Osteoblast (primary cell): ENCODE measurements around the gene TIMMDC1. TPM values are rescaled to one million over a fixed set of nuclear protein-coding genes. Genes with fewer than 3 reads are reported as not detected.

Experiments
- DNase-seq: peaks from one replicate; pipeline ENCODE4 v3.0.0; 2011; ENCODE audit warnings: low spot score, mixed read lengths; ENCODE audit not compliant: insufficient read length; ENCODE audit errors: missing footprints
- H2AFZ ChIP-seq: 2 replicates; pipeline ENCODE4 v1.6.0; 2011; ENCODE audit warnings: mild to moderate bottlenecking, low read length
- H3K27ac ChIP-seq: 2 replicates; pipeline ENCODE4 v1.5.1; 2011; ENCODE audit warnings: mild to moderate bottlenecking, low read depth, low read length, moderate library complexity
- H3K27me3 ChIP-seq: 2 replicates; pipeline ENCODE4 v1.6.0; 2012; ENCODE audit warnings: mild to moderate bottlenecking, control low read depth, inconsistent platforms, low read length, moderate library complexity; ENCODE audit not compliant: insufficient read depth
- H3K36me3 ChIP-seq: 2 replicates; pipeline ENCODE4 v1.5.1; 2011; ENCODE audit warnings: mild to moderate bottlenecking, low read length, control low read depth, moderate library complexity; ENCODE audit not compliant: insufficient read depth
- H3K4me1 ChIP-seq: 2 replicates; pipeline ENCODE4 v1.5.1; 2011; ENCODE audit warnings: mild to moderate bottlenecking, low read length, control low read depth, moderate library complexity; ENCODE audit not compliant: insufficient read depth
- H3K4me2 ChIP-seq: 2 replicates; pipeline ENCODE4 v1.6.0; 2011; ENCODE audit warnings: mild to moderate bottlenecking, low read length; ENCODE audit not compliant: insufficient read depth
- H3K4me3 ChIP-seq: fragments of 200-600 bp; sonication (generic); 3 replicates; pipeline ENCODE4 v1.5.1; 2012; ENCODE audit warnings: mild to moderate bottlenecking, low read length, inconsistent platforms; ENCODE audit not compliant: insufficient read depth
- H3K79me2 ChIP-seq: 2 replicates; pipeline ENCODE4 v1.6.0; 2012; ENCODE audit warnings: mild to moderate bottlenecking, low read length, control low read depth, inconsistent platforms; ENCODE audit not compliant: insufficient read depth
- H3K9me3 ChIP-seq: 2 replicates; pipeline ENCODE4 v1.5.1; 2011; ENCODE audit warnings: low read depth, low read length, control low read depth
- H4K20me1 ChIP-seq: 2 replicates; pipeline ENCODE4 v1.6.0; 2012; ENCODE audit warnings: mild to moderate bottlenecking, low read length, control low read depth; ENCODE audit not compliant: insufficient read depth
- total RNA-seq: library from RNA; depleted of rRNA; stranded (reverse); fragments of >200 nt; gene quantifications from 2 replicates; pipeline ENCODE4 v1.2.3, GENCODE V29; 2012
- TF ChIP-seq, protein P1 (sequence below): IDR thresholded peaks from 2 replicates; pipeline ENCODE4 v1.5.1; 2011; ENCODE audit warnings: mild to moderate bottlenecking, low read depth, low read length, moderate library complexity; ENCODE audit errors: extremely low read depth

TIMMDC1 gene, protein sequence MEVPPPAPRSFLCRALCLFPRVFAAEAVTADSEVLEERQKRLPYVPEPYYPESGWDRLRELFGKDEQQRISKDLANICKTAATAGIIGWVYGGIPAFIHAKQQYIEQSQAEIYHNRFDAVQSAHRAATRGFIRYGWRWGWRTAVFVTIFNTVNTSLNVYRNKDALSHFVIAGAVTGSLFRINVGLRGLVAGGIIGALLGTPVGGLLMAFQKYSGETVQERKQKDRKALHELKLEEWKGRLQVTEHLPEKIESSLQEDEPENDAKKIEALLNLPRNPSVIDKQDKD
- 59.4 and 60.1 TPM in 2 replicates for total RNA-seq

DNA sequence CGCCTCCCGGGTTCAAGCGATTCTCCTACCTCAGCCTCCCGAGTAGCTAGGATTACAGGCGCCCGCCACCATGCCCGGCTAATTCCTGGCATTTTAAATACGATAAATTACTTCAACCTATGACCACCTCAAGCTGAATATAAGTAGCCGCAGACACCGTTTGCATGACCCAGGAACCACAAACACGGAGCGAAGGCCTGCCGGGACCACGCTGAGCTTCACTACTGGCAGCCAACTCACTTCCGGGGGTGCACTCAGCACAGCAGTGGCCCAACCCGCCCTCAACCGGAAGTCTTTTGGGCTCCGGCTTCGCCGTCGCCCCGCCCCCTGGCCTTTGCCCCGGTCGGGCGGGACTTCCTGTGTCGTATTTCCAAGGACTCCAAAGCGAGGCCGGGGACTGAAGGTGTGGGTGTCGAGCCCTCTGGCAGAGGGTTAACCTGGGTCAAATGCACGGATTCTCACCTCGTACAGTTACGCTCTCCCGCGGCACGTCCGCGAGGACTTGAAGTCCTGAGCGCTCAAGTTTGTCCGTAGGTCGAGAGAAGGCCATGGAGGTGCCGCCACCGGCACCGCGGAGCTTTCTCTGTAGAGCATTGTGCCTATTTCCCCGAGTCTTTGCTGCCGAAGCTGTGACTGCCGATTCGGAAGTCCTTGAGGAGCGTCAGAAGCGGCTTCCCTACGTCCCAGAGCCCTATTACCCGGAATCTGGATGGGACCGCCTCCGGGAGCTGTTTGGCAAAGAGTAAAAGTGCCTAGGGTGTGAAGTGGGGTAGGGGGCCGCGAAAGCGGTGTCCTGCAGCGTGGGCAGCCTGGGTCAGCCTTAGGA is at the start of gene TIMMDC1:
TSS of gene TIMMDC1 (plus strand) at position 362 of the 826 bp plus-strand sequence. CDS start at position 549, 187 bp downstream.
- Histone ChIP-seq H3K79me2 (peaks cover 41% of the 10 kb centered on the region), H3K27me3 (no peaks in the 10 kb centered on the region), H3K27ac (peak within 1 kb of the TSS; percentile 97), H3K4me1 (peaks cover 25% of the 10 kb centered on the region), H3K9me3 (no peaks in the 10 kb centered on the region), H2AFZ (peak within 1 kb of the TSS; percentile 100), H3K4me3 (peak within 1 kb of the TSS; percentile 100), H4K20me1 (no peaks in the 10 kb centered on the region), H3K36me3 (peaks cover 14% of the 10 kb centered on the region), H3K4me2 (peak within 1 kb of the TSS; percentile 88)
- TF ChIP-seq, protein P1, sequence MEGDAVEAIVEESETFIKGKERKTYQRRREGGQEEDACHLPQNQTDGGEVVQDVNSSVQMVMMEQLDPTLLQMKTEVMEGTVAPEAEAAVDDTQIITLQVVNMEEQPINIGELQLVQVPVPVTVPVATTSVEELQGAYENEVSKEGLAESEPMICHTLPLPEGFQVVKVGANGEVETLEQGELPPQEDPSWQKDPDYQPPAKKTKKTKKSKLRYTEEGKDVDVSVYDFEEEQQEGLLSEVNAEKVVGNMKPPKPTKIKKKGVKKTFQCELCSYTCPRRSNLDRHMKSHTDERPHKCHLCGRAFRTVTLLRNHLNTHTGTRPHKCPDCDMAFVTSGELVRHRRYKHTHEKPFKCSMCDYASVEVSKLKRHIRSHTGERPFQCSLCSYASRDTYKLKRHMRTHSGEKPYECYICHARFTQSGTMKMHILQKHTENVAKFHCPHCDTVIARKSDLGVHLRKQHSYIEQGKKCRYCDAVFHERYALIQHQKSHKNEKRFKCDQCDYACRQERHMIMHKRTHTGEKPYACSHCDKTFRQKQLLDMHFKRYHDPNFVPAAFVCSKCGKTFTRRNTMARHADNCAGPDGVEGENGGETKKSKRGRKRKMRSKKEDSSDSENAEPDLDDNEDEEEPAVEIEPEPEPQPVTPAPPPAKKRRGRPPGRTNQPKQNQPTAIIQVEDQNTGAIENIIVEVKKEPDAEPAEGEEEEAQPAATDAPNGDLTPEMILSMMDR = no peak
- peak; percentile 96 for DNase-seq

DNA sequence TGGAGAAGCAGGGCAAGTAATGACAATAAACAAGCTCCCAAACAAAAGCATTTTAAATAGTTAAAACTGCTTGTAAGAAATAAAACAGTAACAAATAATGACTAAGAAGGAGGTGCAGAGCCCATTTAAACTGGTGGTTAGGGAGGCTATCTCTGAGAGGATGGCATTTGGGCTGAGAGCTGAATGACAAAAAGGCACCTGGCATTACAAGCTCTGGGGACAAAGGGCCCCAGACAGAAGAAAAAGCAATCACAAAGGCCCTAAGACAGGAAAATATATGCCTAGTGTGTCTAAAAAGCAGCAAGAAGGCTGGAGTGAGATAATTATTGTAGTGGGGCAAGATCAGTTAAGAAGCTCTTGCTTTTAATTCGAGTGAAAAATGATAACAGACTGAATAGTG is 44.5 kb upstream of the TIMMDC1 start:
- Histone ChIP-seq H3K36me3 (peaks cover 93% of the 10 kb centered on the region), H3K4me3 (no peak overlapping the region), H4K20me1 (peaks cover 26% of the 10 kb centered on the region), H3K27me3 (no peaks in the 10 kb centered on the region), H3K4me1 (no peaks in the 10 kb centered on the region), H3K79me2 (peaks cover 59% of the 10 kb centered on the region), H2AFZ (no peak overlapping the region), H3K27ac (no peak overlapping the region), H3K4me2 (no peak overlapping the region), H3K9me3 (no peaks in the 10 kb centered on the region)
- DNase-seq = no peak
- TF ChIP-seq, protein P1 = no peak

DNA sequence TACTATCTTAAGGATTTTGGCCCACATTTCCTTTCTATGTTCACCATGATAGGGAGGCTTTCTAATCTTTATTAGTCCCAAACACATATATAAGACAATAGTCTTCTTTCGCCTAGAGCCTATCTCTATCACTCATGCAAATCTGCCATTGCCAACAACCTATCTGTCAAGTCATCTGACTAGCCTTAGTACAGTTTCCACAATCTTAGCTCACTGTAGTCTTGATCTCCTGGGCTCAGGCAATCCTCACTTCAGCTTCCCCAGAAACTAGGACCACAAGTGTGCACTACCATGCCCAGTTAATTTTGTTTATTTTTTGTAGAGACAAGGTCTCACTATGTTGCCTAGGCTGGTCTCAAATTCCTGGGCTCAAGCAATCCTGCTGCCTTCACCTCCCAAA is 41.9 kb upstream of the TIMMDC1 start:
- H3K9me3 ChIP-seq = no peaks in the 10 kb centered on the region
- peaks cover 38% of the 10 kb centered on the region for H4K20me1 ChIP-seq
- peaks cover 76% of the 10 kb centered on the region for H3K79me2 ChIP-seq
- TF ChIP-seq, protein P1 = no peak
- peaks cover 95% of the 10 kb centered on the region for H3K36me3 ChIP-seq
- no peak overlapping the region for H3K4me2 ChIP-seq
- H3K4me3 ChIP-seq = no peak overlapping the region
- H3K4me1 ChIP-seq = peaks cover 13% of the 10 kb centered on the region
- no peak overlapping the region for H2AFZ ChIP-seq
- DNase-seq = no peak
- H3K27ac ChIP-seq = no peak overlapping the region
- H3K27me3 ChIP-seq = no peaks in the 10 kb centered on the region

DNA sequence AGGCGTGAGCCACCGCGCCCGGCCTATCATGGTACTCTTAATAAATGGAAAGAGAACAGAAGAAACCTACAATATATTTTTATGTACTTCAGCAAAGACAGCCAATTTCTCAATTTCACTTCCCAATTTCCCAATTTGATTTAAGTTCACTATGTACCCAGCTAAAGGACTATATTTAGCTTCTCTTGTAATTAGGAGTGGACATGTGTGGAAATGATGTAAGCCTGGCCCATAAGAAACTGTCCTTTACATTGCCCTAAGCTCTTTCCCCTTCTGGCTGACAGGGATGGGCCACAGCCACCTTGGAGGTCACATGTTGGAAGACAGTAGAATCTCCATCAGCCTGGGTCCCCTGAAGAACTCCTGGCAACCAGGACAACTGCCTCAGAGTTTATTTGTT is 41.1 kb upstream of the TIMMDC1 start:
- Histone ChIP-seq H3K79me2 (peaks cover 82% of the 10 kb centered on the region), H3K27ac (no peak overlapping the region), H3K4me2 (no peak overlapping the region), H3K27me3 (no peaks in the 10 kb centered on the region), H3K4me3 (no peak overlapping the region), H2AFZ (no peak overlapping the region), H4K20me1 (peaks cover 43% of the 10 kb centered on the region), H3K36me3 (peaks cover 96% of the 10 kb centered on the region), H3K9me3 (no peaks in the 10 kb centered on the region), H3K4me1 (peaks cover 21% of the 10 kb centered on the region)
- DNase-seq = no peak
- TF ChIP-seq, protein P1 = no peak
